Lower leg skin (tissue), 4 donors: ENCODE data around the gene B4GALNT3. TPM values are rescaled to one million over a fixed set of nuclear protein-coding genes. Genes with fewer than 3 reads are reported as not detected.

Source experiments
- DNase-seq, 2 donors: peaks; one replicate each; pipeline ENCODE4 v3.0.0-alpha.2; 2019; ENCODE audit warnings: low spot score in 2 of 2
- H3K4me3 ChIP-seq: fragments of 200-600 bp; sonication (generic); 2 replicates; pipeline ENCODE4 v1.5.1; 2017; ENCODE audit warnings: mild to moderate bottlenecking, low read depth; ENCODE audit not compliant: poor library complexity, severe bottlenecking
- POLR2A ChIP-seq, 2 donors: fragments of 450-650 bp; IDR thresholded peaks; one replicate each; pipeline ENCODE4 v1.6.1; 2016 to 2017; ENCODE audit warnings: antibody characterized with exemption in 2 of 2, mild to moderate bottlenecking in 1 of 2, moderate library complexity in 1 of 2
- WGBS, 2 donors: methylation state at CpG; one replicate each; pipeline ENCODE4 v1.1.5; 2018; 5-methylcytosine and 5-hydroxymethylcytosine counted together
- intact Hi-C: fragments of 100-400 bp; cut with DNase I; formaldehyde crosslinking; loops from one replicate; pipeline ENCODE4 v1.15.0; 2023; ENCODE audit warnings: low total_unique reads
- total RNA-seq, 4 donors: library from RNA; depleted of rRNA; stranded (reverse); fragments of >200 nt; gene quantifications; one replicate each; pipeline ENCODE4 v1.1.0, GENCODE V29; 2016
- TF ChIP-seq, protein P1 (sequence below), 3 donors: fragments of 450-650 bp; IDR thresholded peaks; one replicate each; pipeline ENCODE4 v1.5.1; 2016; ENCODE audit warnings: antibody characterized with exemption in 3 of 3, mild to moderate bottlenecking in 3 of 3, moderate library complexity in 2 of 3

Gene B4GALNT3
- total RNA-seq, 4 donors from 2014 or later = 35.8 to 65.4 (median 47.6) TPM

DNA sequence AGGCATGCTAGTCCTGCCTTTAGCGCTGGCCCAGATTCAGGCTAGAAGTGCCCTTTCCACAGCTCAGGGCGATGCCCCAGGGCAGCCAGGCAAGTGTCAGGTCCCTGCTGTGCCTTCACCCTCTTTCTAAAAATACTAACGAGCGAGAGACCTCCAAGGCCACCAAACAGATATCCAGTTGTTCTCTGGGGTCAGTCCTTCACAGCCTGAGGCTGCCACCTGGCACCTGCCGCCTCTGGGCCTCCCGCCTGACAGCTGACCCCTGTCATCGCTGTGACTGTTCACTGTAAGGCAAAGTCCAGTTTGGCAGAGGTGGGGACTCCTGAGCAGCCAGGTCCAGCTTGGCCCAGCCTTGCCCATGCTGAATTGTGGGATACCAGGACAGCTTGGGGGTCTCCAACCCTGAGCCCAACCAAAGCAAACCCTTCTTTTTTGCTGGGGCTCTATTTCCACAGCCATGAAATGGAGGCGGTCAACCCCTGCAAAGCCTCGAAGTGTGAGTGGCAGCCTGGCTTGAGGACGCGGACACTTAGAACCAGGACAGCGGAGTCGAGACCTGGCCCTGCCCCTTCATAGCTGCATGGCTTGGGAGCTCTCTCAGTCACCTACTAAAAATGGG is 123.6 kb downstream of the B4GALNT3 start:
- intact Hi-C loops = no loop called here
- 73 to 82% methylated on average over 13 of the region's 13 CpGs for WGBS, 2 donors
- TF ChIP-seq, protein P1, sequence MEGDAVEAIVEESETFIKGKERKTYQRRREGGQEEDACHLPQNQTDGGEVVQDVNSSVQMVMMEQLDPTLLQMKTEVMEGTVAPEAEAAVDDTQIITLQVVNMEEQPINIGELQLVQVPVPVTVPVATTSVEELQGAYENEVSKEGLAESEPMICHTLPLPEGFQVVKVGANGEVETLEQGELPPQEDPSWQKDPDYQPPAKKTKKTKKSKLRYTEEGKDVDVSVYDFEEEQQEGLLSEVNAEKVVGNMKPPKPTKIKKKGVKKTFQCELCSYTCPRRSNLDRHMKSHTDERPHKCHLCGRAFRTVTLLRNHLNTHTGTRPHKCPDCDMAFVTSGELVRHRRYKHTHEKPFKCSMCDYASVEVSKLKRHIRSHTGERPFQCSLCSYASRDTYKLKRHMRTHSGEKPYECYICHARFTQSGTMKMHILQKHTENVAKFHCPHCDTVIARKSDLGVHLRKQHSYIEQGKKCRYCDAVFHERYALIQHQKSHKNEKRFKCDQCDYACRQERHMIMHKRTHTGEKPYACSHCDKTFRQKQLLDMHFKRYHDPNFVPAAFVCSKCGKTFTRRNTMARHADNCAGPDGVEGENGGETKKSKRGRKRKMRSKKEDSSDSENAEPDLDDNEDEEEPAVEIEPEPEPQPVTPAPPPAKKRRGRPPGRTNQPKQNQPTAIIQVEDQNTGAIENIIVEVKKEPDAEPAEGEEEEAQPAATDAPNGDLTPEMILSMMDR (IDR thresholded peaks at IDR 0.05) = no peak
- TF ChIP-seq POLR2A (IDR thresholded peaks at IDR 0.05) = no peak
- peak in 1 of 2 donors; percentile 59 for DNase-seq
- H3K4me3 ChIP-seq = no peak overlapping the region

DNA sequence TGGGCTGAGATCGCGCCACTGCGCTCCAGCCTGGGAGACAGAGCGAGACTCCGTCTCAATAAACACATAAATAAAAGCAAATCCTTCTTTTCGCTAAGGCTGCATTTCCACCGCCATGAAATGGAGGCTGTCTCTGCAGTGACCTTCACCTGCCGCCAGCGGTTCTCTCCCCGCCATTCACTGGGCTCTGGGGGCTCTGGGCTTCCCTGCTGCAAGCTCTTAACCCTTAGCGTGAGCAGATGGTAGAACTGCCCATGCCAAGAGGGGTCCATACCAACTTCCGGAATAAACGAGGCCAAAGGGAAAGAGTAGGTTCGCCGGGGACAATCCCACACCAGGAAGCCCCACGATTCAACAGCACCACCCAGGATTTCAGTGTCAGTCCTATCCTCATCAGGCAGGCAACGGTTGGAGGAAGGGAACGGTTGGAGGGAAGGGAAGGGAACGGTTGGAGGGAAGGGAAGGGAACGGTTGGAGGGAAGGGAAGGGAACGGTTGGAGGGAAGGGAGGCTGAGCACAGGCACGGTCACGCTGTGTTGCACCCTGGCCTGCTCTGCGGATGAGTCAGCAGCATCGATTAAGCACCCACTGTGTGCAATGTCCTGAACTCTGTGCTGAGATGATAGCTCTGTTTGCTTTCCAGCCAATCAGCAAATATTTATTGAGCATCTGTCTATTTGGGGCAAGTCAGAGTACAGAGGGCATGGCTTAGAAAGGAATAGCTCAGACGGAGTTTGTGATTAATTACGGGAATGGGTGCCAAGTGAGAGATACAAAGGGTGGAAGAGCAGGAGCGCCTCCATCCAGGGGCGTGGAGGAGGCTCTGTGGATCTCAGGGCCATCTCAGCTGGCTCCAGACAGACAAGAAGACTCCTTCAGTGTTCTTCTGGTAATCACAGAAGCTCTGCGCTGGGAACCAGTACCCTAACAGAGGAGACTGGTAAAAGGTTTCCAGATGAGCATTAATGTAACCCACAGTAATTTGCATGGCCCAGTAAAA is 125.6 kb downstream of the B4GALNT3 start:
- intact Hi-C loops = no loop called here
- 81 to 85% methylated on average over 30 of the region's 30 CpGs for WGBS, 2 donors
- TF ChIP-seq POLR2A (IDR thresholded peaks at IDR 0.05) = no peak
- TF ChIP-seq, protein P1 (IDR thresholded peaks at IDR 0.05) = no peak

DNA sequence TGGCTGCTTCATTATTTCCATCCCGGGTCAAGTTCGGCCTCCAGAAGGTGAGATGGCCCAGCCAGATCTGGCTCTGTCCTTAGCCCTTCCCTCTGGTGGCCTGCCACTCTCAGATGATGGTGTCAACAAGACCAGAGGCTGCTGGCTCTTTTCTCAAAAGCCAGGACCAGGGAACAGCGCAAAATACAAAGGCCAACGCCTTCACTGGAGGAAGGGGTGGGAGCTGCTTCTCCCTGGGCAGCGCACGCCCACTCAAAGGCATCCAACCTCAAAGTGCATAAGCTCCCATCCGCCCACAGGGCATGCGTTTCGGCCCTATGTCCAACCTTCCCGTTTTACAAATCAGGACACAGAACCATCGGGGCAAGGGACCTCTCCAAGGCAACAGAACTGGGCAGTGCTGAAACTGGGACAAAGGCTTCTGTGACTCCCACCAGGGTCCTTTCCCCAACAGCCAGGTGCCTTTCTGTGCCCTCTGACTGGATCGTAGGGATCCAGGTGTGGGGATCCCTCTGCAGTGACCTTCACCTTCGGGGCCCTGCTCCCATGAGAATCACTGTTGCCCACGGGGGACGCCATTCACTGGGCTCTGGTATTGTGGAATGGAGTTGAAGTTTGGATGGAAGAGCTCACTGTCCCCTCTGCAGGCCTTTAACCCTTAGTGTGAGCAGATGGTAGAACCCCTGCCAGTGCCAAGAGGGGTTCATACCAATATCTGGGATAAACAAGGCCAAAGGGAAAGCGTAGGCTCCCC is 126.8 kb downstream of the B4GALNT3 start:
- no peak overlapping the region for H3K4me3 ChIP-seq
- peak in 1 of 2 donors; percentile 50 for DNase-seq
- TF ChIP-seq, protein P1 (IDR thresholded peaks at IDR 0.05) = no peak
- no peak for TF ChIP-seq POLR2A (IDR thresholded peaks at IDR 0.05)
- WGBS, 2 donors = 91 to 92% methylated on average over 14 to 16 of the region's 16 CpGs
- intact Hi-C loops = no loop called here

More for the DNA sequence above, 125.6 kb downstream of the B4GALNT3 start:
- no peak overlapping the region for H3K4me3 ChIP-seq
- peak in 1 of 2 donors; percentile 50 for DNase-seq

DNA sequence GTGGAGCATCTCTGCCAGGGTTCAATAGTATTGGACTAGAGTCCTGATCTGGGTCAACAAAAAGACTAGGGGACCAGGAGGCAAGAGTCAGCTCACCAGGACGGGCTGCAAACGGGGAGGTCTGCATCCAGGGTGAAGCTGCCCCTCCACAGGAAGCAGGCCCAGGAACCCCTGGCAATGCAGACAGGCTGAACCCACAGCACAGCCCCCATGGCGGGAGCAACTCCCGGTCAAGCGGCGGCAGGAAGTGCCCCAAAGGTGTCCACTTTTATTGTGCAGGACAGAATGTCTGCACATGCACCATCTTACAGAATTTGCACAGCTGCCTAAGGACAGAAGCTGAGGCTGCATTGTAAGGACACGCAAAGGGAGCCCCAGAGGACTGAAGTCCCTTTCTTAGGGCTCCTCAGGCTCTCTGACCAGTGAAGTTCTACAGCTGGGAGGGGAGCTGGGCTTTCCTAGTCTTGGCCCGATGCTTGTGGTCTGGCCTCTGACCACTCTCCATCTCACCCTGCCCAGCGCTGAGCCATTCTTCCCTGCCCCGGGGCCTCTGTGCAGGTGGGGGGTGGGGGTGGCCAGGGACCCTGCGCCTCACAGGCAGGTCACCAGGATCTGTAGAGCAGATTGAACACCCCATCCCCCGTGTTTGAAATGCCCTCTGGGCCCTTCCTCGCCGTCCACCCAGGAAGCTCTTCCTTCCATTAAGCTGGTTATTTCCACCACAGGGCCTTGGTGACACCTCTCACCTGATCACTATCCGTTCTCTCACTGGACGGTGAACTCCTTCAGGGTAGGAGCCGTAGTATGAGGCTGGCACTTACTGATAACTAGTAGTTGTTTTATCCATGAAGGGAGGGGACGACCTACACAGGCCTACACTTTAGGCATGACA is 127.6 kb downstream of the B4GALNT3 start:
- H3K4me3 ChIP-seq = no peak overlapping the region
- WGBS, 2 donors = 85 to 86% methylated on average over 17 to 18 of the region's 18 CpGs
- peak in 1 of 2 donors; percentile 74 for DNase-seq
- TF ChIP-seq, protein P1 (IDR thresholded peaks at IDR 0.05) = no peak
- TF ChIP-seq POLR2A (IDR thresholded peaks at IDR 0.05) = no peak
- intact Hi-C loops = no loop called here

DNA sequence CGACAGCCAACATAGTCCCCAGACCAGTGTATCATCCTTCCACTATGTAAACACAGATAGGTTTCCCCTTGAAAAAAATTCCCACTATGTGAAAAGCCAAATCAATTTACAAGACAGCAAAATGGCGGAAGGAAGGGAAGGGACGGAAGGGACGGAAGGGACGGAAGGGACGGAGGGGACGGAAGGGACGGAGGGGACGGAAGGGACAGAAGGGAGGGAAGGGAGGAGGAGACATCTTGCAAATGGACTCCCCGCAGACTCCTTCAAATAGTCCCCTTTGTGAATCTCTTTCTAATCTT is 128.2 kb downstream of the B4GALNT3 start:
- no peak for TF ChIP-seq POLR2A (IDR thresholded peaks at IDR 0.05)
- TF ChIP-seq, protein P1 (IDR thresholded peaks at IDR 0.05) = no peak
- H3K4me3 ChIP-seq = no peak overlapping the region
- intact Hi-C loops = no loop called here
- 93 to 97% methylated on average over 9 to 10 of the region's 10 CpGs for WGBS, 2 donors
- DNase-seq = no peak
